Liver (tissue), 9 donors: ENCODE results near the gene PLCB2. TPM values are rescaled to one million over a fixed set of nuclear protein-coding genes. Genes with fewer than 3 reads are reported as not detected.

Experiments used
- DNase-seq: peaks from one replicate; pipeline ENCODE4 v3.0.0-alpha.2; 2017; ENCODE audit warnings: low spot score
- H3K27ac ChIP-seq, 2 donors: one replicate each; pipeline ENCODE4 v1.7.0; 2013; ENCODE audit warnings: inconsistent platforms in 2 of 2, low read length in 2 of 2, control low read depth in 1 of 2, low read depth in 1 of 2, mild to moderate bottlenecking in 1 of 2
- H3K27me3 ChIP-seq, 4 donors: one replicate each; pipeline versions ENCODE4 v1.6.1 to v1.7.0; 2013; ENCODE audit warnings: low read length in 3 of 4, inconsistent platforms in 1 of 4, mild to moderate bottlenecking in 1 of 4, moderate library complexity in 1 of 4; ENCODE audit not compliant: control insufficient read depth in 4 of 4, insufficient read depth in 4 of 4
- H3K36me3 ChIP-seq, 4 donors: one replicate each; pipeline versions ENCODE4 v1.6.1 to v1.7.0; 2013; ENCODE audit warnings: low read length in 3 of 4, mild to moderate bottlenecking in 3 of 4, low read depth in 1 of 4, moderate library complexity in 1 of 4; ENCODE audit not compliant: control insufficient read depth in 4 of 4, insufficient read depth in 3 of 4
- H3K4me1 ChIP-seq, 4 donors: one replicate each; pipeline versions ENCODE4 v1.6.1 to v1.7.0; 2013; ENCODE audit warnings: low read length in 3 of 4, mild to moderate bottlenecking in 3 of 4, moderate library complexity in 1 of 4; ENCODE audit not compliant: control insufficient read depth in 4 of 4, insufficient read depth in 4 of 4
- H3K4me3 ChIP-seq, 3 donors: one replicate each; pipeline versions ENCODE4 v1.6.1 to v1.7.0; 2013; ENCODE audit warnings: low read length in 3 of 3, control low read depth in 1 of 3, low read depth in 1 of 3, mild to moderate bottlenecking in 1 of 3
- H3K9ac ChIP-seq, 2 donors: one replicate each; pipeline ENCODE4 v1.7.0; 2013; ENCODE audit warnings: low read length in 2 of 2, mild to moderate bottlenecking in 2 of 2, moderate library complexity in 2 of 2, control low read depth in 1 of 2, low read depth in 1 of 2
- H3K9me3 ChIP-seq, 4 donors: one replicate each; pipeline versions ENCODE4 v1.6.1 to v1.7.0; 2013; ENCODE audit warnings: low read length in 3 of 4; ENCODE audit not compliant: control insufficient read depth in 4 of 4
- EGR1 ChIP-seq, 2 donors: IDR thresholded peaks; 2 replicates each; pipeline ENCODE4 v1.6.1; 2016 to 2018; ENCODE audit warnings: antibody characterized with exemption in 2 of 2, low read depth in 2 of 2
- FOXA1 ChIP-seq: IDR thresholded peaks from 2 replicates; pipeline ENCODE4 v1.6.1; 2016; ENCODE audit warnings: antibody characterized with exemption
- FOXA2 ChIP-seq: IDR thresholded peaks from 2 replicates; pipeline ENCODE4 v1.6.1; 2016; ENCODE audit warnings: antibody characterized with exemption
- GABPA ChIP-seq, 2 donors: IDR thresholded peaks in 1 of 2; conservative IDR thresholded peaks in 1 of 2; 2 replicates each; pipeline ENCODE4 v1.6.1; 2016; ENCODE audit warnings: antibody characterized with exemption in 2 of 2, mild to moderate bottlenecking in 1 of 2, moderate library complexity in 1 of 2
- HNF4A ChIP-seq, 2 donors: conservative IDR thresholded peaks; 2 replicates each; pipeline ENCODE4 v1.6.1; 2016; ENCODE audit warnings: antibody characterized with exemption in 2 of 2, mild to moderate bottlenecking in 2 of 2
- HNF4G ChIP-seq: IDR thresholded peaks from 2 replicates; pipeline ENCODE4 v1.6.1; 2016; ENCODE audit warnings: antibody characterized with exemption
- JUND ChIP-seq, 2 donors: IDR thresholded peaks; 2 replicates each; pipeline ENCODE4 v1.6.1; 2016; ENCODE audit warnings: antibody characterized with exemption in 2 of 2
- NR2F2 ChIP-seq: IDR thresholded peaks from 2 replicates; pipeline ENCODE4 v1.6.1; 2016; ENCODE audit warnings: antibody characterized with exemption
- RAD21 ChIP-seq, 2 donors: IDR thresholded peaks; 2 replicates each; pipeline ENCODE4 v1.6.1; 2016; ENCODE audit warnings: antibody characterized with exemption in 2 of 2, mild to moderate bottlenecking in 2 of 2
- RXRA ChIP-seq, 2 donors: IDR thresholded peaks; 2 replicates each; pipeline ENCODE4 v1.6.1; 2017 to 2018; ENCODE audit warnings: antibody characterized with exemption in 2 of 2, mild to moderate bottlenecking in 1 of 2
- SP1 ChIP-seq: IDR thresholded peaks from 2 replicates; pipeline ENCODE4 v1.6.1; 2018; ENCODE audit warnings: antibody characterized with exemption, mild to moderate bottlenecking
- TAF1 ChIP-seq: conservative IDR thresholded peaks from 2 replicates; pipeline ENCODE4 v1.6.1; 2016; ENCODE audit warnings: antibody characterized with exemption, mild to moderate bottlenecking
- YY1 ChIP-seq: IDR thresholded peaks from 2 replicates; pipeline ENCODE4 v1.6.1; 2016; ENCODE audit warnings: antibody characterized with exemption, mild to moderate bottlenecking
- WGBS: extraction: QIAGEN DNeasy Blood & Tissue Kit; methylation state at CpG from one replicate; pipeline ENCODE4 v1.1.7; 2013; 5-methylcytosine and 5-hydroxymethylcytosine counted together
- polyA plus RNA-seq, 2 donors: library from polyadenylated mRNA; stranded (reverse) in 1 of 2; unstranded in 1 of 2; fragments of 200-250 nt in 1 of 2; fragments of >200 nt in 1 of 2; fragmentation: Nextera tagmentation in 1 of 2; extraction: Ambion mirVana in 1 of 2; gene quantifications; one replicate each; pipeline versions ENCODE4 v1.2.1 to v1.2.3, GENCODE V29; 2013 to 2015
- total RNA-seq, 2 donors: library from RNA; depleted of rRNA; stranded (reverse); fragments of >200 nt; gene quantifications; one replicate each; pipeline ENCODE4 v1.2.3, GENCODE V29; 2014
- TF ChIP-seq, protein P1 (sequence below): IDR thresholded peaks from 2 replicates; pipeline ENCODE4 v1.6.1; 2016; ENCODE audit warnings: antibody characterized with exemption
- TF ChIP-seq, protein P2 (sequence below): IDR thresholded peaks from 2 replicates; pipeline ENCODE4 v1.6.1; 2016; ENCODE audit warnings: antibody characterized with exemption
- TF ChIP-seq, protein P3 (sequence below): IDR thresholded peaks from 2 replicates; pipeline ENCODE4 v1.6.1; 2016; ENCODE audit warnings: antibody characterized with exemption, mild to moderate bottlenecking
- TF ChIP-seq, protein P4 (sequence below): IDR thresholded peaks from 2 replicates; pipeline ENCODE4 v1.6.1; 2016; ENCODE audit warnings: antibody characterized with exemption
- TF ChIP-seq, protein P5 (sequence below): fragments of 150-350 bp; IDR thresholded peaks from 2 replicates; pipeline ENCODE4 v1.5.1; 2017; ENCODE audit warnings: improper control_type of control experiment, low read depth, low read length; ENCODE audit not compliant: missing input control
- donor health status: healthy.
- donor health status: healthy.
- donor health status: healthy.
- donor health status: healthy.
- donor health status: healthy.

Gene PLCB2
- total and polyA plus RNA-seq, 4 donors: 2.1 to 13.3 (median 7.6) TPM

DNA sequence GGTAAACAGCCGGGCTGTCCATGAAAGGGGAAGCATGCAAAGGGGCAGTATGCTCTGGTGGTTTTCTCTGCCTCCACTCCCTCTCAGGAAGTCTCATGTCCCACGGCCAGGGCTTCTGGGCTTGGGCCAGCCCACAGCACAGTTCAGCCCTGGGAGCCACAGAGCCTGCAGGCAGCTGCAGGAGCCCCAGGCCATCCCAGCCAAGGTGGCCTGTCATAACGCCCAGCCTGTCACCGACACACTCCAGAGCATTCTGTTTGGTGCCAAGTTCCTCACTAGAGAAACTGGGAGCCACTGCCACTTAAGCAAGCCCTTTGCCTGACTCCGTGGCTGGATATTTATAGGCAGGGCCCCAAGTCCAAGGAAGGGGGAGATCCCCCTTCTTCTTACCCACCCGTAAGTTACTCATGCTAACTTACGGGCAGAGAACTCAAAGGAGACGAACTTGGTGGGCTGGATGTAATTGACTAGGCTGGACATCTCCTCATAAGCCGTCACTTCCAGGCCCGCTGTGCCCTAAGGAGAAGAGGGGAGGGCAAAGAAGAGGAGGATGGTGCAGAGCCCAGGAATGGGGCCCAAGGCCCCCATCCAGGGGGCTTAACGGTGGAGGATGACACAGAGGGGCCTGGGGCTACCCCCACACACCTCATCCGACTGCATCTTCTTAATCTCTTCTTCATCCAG is 11.7 kb downstream of the PLCB2 start:
- no peak overlapping the region for H3K27ac ChIP-seq
- WGBS: 79% methylated on average over 12 of the region's 12 CpGs
- H3K9me3 ChIP-seq: peaks cover 0 to 4% (median 0%) of the 10 kb centered on the region in 4 donors
- TF ChIP-seq FOXA2 (no peak), YY1 (no peak), FOXA1 (no peak), EGR1 (IDR thresholded peaks at IDR 0.05; ENCODE audit: low read depth in 2 of 2) (no peak), RAD21 (IDR thresholded peaks at IDR 0.05) (no peak), TAF1 (no peak), GABPA (IDR thresholded peaks at IDR 0.05 in 1 of 2, conservative IDR thresholded peaks at IDR 0.05 in 1 of 2) (no peak), NR2F2 (no peak), HNF4G (no peak), JUND (IDR thresholded peaks at IDR 0.05) (no peak), RXRA (IDR thresholded peaks at IDR 0.05) (no peak), HNF4A (conservative IDR thresholded peaks at IDR 0.05) (no peak), SP1 (no peak)
- TF ChIP-seq, protein P1, sequence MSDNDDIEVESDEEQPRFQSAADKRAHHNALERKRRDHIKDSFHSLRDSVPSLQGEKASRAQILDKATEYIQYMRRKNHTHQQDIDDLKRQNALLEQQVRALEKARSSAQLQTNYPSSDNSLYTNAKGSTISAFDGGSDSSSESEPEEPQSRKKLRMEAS: no peak
- TF ChIP-seq, protein P2, sequence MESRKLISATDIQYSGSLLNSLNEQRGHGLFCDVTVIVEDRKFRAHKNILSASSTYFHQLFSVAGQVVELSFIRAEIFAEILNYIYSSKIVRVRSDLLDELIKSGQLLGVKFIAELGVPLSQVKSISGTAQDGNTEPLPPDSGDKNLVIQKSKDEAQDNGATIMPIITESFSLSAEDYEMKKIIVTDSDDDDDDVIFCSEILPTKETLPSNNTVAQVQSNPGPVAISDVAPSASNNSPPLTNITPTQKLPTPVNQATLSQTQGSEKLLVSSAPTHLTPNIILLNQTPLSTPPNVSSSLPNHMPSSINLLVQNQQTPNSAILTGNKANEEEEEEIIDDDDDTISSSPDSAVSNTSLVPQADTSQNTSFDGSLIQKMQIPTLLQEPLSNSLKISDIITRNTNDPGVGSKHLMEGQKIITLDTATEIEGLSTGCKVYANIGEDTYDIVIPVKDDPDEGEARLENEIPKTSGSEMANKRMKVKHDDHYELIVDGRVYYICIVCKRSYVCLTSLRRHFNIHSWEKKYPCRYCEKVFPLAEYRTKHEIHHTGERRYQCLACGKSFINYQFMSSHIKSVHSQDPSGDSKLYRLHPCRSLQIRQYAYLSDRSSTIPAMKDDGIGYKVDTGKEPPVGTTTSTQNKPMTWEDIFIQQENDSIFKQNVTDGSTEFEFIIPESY: no peak
- TF ChIP-seq, protein P3, sequence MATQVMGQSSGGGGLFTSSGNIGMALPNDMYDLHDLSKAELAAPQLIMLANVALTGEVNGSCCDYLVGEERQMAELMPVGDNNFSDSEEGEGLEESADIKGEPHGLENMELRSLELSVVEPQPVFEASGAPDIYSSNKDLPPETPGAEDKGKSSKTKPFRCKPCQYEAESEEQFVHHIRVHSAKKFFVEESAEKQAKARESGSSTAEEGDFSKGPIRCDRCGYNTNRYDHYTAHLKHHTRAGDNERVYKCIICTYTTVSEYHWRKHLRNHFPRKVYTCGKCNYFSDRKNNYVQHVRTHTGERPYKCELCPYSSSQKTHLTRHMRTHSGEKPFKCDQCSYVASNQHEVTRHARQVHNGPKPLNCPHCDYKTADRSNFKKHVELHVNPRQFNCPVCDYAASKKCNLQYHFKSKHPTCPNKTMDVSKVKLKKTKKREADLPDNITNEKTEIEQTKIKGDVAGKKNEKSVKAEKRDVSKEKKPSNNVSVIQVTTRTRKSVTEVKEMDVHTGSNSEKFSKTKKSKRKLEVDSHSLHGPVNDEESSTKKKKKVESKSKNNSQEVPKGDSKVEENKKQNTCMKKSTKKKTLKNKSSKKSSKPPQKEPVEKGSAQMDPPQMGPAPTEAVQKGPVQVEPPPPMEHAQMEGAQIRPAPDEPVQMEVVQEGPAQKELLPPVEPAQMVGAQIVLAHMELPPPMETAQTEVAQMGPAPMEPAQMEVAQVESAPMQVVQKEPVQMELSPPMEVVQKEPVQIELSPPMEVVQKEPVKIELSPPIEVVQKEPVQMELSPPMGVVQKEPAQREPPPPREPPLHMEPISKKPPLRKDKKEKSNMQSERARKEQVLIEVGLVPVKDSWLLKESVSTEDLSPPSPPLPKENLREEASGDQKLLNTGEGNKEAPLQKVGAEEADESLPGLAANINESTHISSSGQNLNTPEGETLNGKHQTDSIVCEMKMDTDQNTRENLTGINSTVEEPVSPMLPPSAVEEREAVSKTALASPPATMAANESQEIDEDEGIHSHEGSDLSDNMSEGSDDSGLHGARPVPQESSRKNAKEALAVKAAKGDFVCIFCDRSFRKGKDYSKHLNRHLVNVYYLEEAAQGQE: no peak
- TF ChIP-seq, protein P4, sequence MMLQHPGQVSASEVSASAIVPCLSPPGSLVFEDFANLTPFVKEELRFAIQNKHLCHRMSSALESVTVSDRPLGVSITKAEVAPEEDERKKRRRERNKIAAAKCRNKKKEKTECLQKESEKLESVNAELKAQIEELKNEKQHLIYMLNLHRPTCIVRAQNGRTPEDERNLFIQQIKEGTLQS: no peak
- TF ChIP-seq, protein P5, sequence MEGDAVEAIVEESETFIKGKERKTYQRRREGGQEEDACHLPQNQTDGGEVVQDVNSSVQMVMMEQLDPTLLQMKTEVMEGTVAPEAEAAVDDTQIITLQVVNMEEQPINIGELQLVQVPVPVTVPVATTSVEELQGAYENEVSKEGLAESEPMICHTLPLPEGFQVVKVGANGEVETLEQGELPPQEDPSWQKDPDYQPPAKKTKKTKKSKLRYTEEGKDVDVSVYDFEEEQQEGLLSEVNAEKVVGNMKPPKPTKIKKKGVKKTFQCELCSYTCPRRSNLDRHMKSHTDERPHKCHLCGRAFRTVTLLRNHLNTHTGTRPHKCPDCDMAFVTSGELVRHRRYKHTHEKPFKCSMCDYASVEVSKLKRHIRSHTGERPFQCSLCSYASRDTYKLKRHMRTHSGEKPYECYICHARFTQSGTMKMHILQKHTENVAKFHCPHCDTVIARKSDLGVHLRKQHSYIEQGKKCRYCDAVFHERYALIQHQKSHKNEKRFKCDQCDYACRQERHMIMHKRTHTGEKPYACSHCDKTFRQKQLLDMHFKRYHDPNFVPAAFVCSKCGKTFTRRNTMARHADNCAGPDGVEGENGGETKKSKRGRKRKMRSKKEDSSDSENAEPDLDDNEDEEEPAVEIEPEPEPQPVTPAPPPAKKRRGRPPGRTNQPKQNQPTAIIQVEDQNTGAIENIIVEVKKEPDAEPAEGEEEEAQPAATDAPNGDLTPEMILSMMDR: no peak
- H3K4me3 ChIP-seq: no peak overlapping the region
- peaks cover 0 to 2% (median 0%) of the 10 kb centered on the region in 4 donors for H3K36me3 ChIP-seq
- no peak overlapping the region for H3K9ac ChIP-seq
- H3K4me1 ChIP-seq: peaks cover 0 to 4% (median 2%) of the 10 kb centered on the region in 4 donors
- no peaks in the 10 kb centered on the region for H3K27me3 ChIP-seq
- DNase-seq: no peak
